Ishikawa (cell line): ENCODE results near the gene MARCHF10.

Experiments
- CREB1 ChIP-seq: IDR thresholded peaks from 2 replicates; pipeline ENCODE4 v1.6.1; 2012; ENCODE audit warnings: low read depth
- EGR1 ChIP-seq: IDR thresholded peaks from 2 replicates; pipeline ENCODE4 v1.6.1; 2012
- EP300 ChIP-seq: IDR thresholded peaks from 2 replicates; pipeline ENCODE4 v1.6.1; 2012; ENCODE audit warnings: borderline replicate concordance
- FOXM1 ChIP-seq: IDR thresholded peaks from 2 replicates; pipeline ENCODE4 v1.6.1; 2012; ENCODE audit warnings: low read depth, borderline replicate concordance
- NFIC ChIP-seq: IDR thresholded peaks from 2 replicates; pipeline ENCODE4 v1.6.1; 2012
- RAD21 ChIP-seq: IDR thresholded peaks from 2 replicates; pipeline ENCODE4 v1.6.1; 2012; ENCODE audit warnings: low read depth
- TAF1 ChIP-seq: IDR thresholded peaks from 2 replicates; pipeline ENCODE4 v1.6.1; 2012; ENCODE audit warnings: low read depth, mild to moderate bottlenecking
- TCF12 ChIP-seq: IDR thresholded peaks from 2 replicates; pipeline ENCODE4 v1.6.1; 2012; ENCODE audit warnings: low read depth
- TEAD4 ChIP-seq: IDR thresholded peaks from 2 replicates; pipeline ENCODE4 v1.6.1; 2012
- TF ChIP-seq, protein P1 (sequence below): IDR thresholded peaks from 2 replicates; pipeline ENCODE4 v1.6.1; 2012; ENCODE audit warnings: low read depth, mild to moderate bottlenecking
- TF ChIP-seq, protein P2 (sequence below): IDR thresholded peaks from 2 replicates; pipeline ENCODE4 v1.6.1; 2012
- TF ChIP-seq, protein P3 (sequence below): IDR thresholded peaks from 2 replicates; pipeline ENCODE4 v1.6.1; 2012

DNA sequence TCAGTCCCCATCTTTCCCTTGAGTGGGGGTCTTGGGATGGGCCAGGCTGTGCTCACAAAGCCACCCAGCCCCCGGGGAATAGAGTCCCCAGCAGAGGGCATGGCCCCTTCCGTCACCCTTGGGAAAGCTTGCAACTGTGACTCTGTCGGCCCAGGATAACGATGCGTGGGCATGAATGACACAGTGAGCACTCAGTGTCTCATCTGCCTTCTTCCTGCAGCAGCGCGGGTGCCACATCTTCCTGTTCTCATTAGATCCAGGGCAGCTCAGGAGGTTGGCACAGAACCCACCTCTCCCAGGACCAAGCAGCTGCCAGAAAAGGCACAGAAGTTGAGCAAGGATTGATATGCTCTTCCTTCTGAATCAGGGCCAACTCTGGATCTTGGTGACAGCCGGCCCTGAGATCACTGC, 95.9 kb downstream of the MARCHF10 start:
- TF ChIP-seq TAF1, result no peak
- TF ChIP-seq FOXM1, result no peak
- no peak for TF ChIP-seq EP300
- no peak for TF ChIP-seq CREB1
- TF ChIP-seq EGR1, result no peak
- no peak for TF ChIP-seq TEAD4
- TF ChIP-seq TCF12, result no peak
- TF ChIP-seq, protein P1, sequence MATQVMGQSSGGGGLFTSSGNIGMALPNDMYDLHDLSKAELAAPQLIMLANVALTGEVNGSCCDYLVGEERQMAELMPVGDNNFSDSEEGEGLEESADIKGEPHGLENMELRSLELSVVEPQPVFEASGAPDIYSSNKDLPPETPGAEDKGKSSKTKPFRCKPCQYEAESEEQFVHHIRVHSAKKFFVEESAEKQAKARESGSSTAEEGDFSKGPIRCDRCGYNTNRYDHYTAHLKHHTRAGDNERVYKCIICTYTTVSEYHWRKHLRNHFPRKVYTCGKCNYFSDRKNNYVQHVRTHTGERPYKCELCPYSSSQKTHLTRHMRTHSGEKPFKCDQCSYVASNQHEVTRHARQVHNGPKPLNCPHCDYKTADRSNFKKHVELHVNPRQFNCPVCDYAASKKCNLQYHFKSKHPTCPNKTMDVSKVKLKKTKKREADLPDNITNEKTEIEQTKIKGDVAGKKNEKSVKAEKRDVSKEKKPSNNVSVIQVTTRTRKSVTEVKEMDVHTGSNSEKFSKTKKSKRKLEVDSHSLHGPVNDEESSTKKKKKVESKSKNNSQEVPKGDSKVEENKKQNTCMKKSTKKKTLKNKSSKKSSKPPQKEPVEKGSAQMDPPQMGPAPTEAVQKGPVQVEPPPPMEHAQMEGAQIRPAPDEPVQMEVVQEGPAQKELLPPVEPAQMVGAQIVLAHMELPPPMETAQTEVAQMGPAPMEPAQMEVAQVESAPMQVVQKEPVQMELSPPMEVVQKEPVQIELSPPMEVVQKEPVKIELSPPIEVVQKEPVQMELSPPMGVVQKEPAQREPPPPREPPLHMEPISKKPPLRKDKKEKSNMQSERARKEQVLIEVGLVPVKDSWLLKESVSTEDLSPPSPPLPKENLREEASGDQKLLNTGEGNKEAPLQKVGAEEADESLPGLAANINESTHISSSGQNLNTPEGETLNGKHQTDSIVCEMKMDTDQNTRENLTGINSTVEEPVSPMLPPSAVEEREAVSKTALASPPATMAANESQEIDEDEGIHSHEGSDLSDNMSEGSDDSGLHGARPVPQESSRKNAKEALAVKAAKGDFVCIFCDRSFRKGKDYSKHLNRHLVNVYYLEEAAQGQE, result no peak
- no peak for TF ChIP-seq RAD21
- TF ChIP-seq, protein P2, sequence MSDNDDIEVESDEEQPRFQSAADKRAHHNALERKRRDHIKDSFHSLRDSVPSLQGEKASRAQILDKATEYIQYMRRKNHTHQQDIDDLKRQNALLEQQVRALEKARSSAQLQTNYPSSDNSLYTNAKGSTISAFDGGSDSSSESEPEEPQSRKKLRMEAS, result no peak
- TF ChIP-seq, protein P3, sequence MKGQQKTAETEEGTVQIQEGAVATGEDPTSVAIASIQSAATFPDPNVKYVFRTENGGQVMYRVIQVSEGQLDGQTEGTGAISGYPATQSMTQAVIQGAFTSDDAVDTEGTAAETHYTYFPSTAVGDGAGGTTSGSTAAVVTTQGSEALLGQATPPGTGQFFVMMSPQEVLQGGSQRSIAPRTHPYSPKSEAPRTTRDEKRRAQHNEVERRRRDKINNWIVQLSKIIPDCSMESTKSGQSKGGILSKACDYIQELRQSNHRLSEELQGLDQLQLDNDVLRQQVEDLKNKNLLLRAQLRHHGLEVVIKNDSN, result no peak
- no peak for TF ChIP-seq NFIC
